SK-N-DZ (cell line): ENCODE data around the gene TAS2R46.
"Not testable (repeated sequence)": the region's sequence is repeated elsewhere in the genome, so short reads cannot be mapped to it uniquely, and the experiment has no call there.

ENCODE experiments used
- DNase-seq: peaks from one replicate; pipeline ENCODE4 v3.0.0-alpha.2; 2015; ENCODE audit warnings: low spot score
- small RNA-seq, 2 experiments: library from RNA; depleted of rRNA; stranded (forward); fragments of <200 nt; gene quantifications; one replicate each; pipeline ENCODE3, GENCODE V24; 2014

TAS2R46 gene

DNA sequence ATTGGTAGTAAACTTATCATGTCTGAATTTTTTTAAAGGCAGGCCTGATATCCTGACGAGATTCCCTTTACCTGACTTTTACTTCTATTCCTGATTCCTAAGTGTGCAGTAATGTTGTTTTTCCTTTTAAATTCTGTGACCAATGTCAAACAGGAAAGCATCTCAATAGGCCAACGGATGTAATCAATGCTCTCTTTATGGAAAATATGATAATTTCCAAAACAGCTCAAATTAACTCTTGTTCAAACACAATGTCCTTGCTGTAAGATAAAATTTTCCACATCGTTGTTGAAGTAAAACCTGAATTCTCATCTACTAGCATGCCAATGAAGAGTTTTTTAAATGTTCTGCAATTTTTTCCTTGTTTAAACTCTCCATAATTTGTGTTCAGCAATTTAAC lies 22.9 kb downstream of the TAS2R46 start:
- DNase-seq, result no peak

DNA sequence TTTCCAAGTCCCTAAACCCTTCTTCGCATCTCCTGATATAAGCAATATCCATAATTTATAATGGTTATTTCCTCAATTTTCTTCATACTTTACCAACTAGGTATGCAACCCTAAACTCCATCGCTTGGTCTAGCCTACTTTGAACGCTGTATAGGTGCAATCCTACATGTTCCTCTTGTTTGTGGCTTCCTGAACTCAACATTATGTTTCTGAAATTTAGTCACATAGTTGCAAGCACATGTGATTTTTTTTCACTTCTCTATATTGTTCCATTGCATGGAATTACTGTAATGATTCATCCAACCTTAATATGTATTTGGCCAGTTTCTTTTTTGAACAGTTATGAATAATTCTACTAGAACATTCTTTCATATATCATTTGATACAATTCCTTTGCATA lies 28.1 kb downstream of the TAS2R46 start:
- not testable (repeated sequence) for DNase-seq

DNA sequence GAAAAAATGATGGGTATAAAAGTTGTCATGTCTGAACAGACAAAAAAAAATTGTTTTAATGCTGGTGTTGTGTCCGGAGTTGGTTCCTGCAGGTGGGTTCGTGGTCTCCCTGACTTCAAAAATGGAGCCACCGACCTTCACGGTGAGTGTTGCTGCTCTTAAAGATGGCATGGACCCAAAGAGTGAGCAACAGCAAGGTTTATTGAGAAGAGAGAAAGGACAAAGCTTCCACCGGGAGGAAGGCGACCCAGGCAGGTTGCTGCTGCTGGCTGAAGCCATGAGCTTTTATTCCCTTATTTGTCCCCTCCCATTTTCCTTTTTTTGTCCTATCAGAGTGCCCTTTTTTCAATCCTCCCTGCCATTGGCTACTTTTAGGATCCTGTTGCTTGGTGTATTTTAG lies 30.8 kb downstream of the TAS2R46 start, which contains the start of gene TAS2R31:
TAS2R31 (minus strand) TSS at position 101 of the 400 bp plus-strand sequence; CDS start at position 29, 72 bp downstream.
- no peak for DNase-seq

DNA sequence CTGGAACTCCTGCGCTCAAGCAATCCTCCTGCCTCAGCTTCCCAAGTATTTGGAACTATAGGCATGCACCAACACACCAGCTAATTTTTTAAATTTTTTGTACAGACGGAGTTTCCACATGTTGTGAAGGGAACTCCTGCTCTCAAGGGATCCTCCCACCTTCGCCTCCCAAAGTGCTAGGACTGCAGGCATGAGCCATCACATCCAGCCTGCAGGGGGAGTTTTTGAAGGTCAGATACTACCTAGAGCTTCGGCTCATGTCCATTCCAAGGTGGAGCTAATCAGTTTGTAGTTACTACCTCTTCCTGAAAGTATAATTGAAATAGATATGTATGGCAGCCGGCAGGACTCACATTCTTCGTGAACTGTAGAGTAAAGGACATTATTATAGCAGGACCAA lies 36.0 kb downstream of the TAS2R46 start:
- DNase-seq, result no peak

DNA sequence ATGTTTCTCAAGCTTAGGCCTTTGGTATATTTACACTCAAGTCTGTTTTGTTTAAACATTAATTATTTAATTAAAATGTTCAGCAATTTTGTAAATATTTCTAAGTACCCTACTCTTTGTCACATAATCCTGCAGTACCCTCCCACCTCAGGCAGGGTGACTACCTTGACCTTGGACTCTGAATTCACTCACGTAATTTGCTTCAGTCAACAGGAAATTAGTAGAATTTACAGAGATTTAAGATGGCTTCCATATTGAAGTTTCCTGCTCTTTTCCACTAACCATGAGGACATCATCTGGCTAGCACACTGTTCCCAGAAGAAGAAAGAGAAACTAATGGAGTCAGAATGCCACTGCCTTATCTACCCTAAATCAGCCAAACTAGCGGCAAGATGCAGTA lies 38.7 kb downstream of the TAS2R46 start:
- no peak for DNase-seq

DNA sequence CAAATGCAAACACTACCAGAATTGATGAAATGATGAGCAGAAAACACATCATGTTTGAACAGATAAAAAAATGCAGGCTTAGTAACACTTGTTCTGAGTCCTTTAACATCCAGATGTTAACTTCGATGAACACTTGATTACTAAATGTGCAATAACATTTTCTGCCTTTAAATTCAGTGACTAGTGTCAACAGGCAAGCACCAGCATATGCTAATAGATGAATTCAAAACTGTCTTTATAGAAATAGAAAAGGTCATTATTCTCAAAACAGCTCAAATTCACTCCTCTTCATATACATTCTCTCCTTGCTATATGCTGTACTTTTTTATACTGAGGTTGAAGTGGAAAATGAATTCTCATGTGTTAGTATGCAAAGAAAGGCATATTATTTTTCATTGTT lies 39.6 kb downstream of the TAS2R46 start, which contains the start of gene TAS2R19:
TAS2R19 (minus strand) TSS at position 101 of the 400 bp plus-strand sequence; CDS start at position 52, 49 bp downstream.
- no peak for DNase-seq

DNA sequence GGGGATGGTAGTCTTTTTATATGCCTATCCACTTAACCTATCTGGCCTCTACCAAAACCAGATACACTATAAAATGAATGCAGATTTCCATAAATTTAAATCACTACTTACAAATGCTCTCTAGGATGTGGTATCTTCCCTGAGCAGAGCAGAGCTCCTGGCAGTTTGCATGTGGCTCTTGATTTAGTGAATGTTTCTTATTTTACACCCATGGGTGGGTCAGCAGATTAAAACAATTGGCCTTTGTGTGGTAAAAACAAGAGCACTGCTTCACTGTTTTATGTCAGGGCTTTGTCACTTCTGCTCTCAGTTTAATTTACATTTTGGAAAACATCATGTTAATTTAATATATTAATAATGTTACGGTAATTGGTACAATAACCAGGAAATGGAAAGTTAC lies 45.2 kb downstream of the TAS2R46 start:
- DNase-seq, result no peak

DNA sequence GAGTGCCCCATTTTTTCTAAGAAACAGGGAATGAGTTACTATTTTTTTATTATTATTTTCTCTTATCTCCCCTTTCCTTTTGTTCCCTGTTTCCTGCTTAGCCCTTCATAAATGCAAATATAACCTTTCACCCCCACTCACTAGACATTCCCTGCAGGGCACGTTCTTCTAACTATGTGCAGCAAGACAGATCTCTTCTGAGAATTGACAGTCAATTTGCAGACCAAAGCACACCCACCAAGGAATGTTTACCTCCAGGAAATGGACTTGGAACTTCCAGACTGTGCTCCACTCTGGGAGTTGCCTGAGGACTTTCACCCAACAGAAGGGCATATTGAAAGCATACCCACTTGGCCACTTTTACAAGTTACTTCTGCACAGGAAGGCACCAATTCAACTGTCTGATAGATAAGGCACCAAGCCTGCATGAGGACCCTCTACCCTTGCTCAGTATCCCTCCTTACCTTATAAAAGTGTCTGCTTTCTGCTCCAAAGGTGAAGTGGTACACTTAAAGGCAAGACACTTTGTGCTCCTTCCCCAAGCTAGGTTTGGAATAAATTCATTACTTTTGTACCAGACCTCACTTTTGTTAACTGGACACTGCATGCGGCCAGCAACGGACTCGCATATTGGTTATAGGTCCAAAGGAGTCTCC lies 46.2 kb downstream of the TAS2R46 start:
- no peak for DNase-seq

DNA sequence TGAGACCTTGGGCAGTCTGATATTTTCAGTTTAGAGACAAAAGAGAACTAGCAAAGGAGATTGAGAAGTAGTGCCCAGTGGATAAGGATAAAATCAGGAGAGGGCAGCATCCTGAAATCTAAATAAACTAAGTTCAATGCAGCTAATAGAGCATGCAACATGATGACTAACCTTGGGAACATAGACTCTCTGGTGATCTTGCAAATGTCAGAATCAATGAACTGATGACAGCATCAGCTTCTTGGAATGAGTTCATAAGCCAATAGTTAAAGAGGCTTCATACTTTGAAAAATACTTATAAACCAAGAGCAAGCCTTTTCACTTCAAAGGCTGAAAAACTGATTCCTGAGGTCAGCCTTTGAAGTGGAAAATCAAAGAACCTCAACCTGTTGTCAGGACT lies 47.9 kb downstream of the TAS2R46 start:
- DNase-seq, result no peak

Small RNAs within 50 kb of the gene (small RNA-seq; reads per million reads assigned to genes)
- 0 reads per million in 2 experiments for gene AC018630.1
